ENCODE measurements around the gene DYDC1. TPM values are rescaled to one million over a fixed set of nuclear protein-coding genes. Genes with fewer than 3 reads are reported as not detected.
A peak's percentile ranks its signal among the peaks of the same experiment; 100 is the strongest.
"Not testable (repeated sequence)": the region's sequence is repeated elsewhere in the genome, so short reads cannot be mapped to it uniquely, and the experiment has no call there.

DYDC1 gene
- polyA plus RNA-seq (ENCODE audit: insufficient read length): 0.45 TPM
- long read RNA-seq, donor 1: 0 reads
- long read RNA-seq, donor 2, partial matches to known transcripts: 76 of 156 reads
- long read RNA-seq, donor 2, other reads (novel, unspliced or antisense): 80 of 156 reads
- long read RNA-seq, donor 3: 0 reads
- long read RNA-seq, donor 4: 0 reads
- long read RNA-seq, donor 5: 0 reads
- long read RNA-seq, donor 6: 0 reads
- long read RNA-seq, donor 7: 0 reads
- long read RNA-seq, donor 8: 0 reads

DNA sequence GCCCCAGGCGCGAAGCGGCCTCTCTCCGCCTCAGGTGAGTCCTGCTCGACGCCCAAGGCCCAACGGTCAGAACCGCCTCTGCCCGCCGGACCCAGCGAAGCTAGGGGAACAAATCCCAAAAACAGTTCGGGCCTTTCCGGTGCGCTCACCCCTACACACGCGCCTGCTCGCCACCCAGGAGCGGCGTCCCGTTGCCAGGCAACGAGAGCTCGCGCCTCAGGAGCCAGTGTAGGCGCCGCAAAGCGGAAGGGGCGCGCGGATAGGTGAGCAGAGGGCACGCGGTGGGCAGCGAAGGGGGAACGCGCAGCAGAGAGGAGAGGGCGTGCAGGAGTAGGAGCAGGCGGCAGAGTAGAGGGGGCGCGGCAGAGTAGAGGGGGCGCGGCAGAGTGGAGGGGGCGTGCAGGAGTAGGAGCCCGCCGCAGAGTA is at the start of gene DYDC1, which contains the start of gene DYDC2:
Gene DYDC1, minus strand, starts transcription at position 193 of the 426 bp plus-strand sequence. CDS start 4,154 bp downstream, outside the sequence.
Gene DYDC2, plus strand, starts transcription at position 219 of the 426 bp plus-strand sequence. CDS start 5,663 bp downstream, outside the sequence.
- DNase-seq: peak; percentile 75

DNA sequence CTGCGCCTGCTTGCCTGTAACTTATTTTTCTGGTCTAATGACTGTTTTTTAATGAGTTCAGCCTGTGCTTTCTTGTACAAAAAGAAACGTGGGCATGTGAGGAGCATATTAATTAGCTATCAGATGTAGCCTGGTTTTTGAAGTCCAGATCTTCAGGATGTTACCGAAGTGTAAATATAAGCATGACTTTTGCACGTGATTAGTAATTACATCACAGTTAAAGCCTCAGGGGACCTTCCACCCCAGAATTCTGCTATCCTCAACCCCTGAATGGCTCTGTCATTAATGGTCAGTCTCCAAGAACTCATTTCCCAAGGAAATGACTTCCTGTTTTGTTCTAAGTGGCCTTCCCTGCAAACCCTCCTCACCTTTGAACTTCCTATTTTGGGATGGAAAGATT is 49.6 kb upstream of the DYDC1 start:
- DNase-seq: no peak

DNA sequence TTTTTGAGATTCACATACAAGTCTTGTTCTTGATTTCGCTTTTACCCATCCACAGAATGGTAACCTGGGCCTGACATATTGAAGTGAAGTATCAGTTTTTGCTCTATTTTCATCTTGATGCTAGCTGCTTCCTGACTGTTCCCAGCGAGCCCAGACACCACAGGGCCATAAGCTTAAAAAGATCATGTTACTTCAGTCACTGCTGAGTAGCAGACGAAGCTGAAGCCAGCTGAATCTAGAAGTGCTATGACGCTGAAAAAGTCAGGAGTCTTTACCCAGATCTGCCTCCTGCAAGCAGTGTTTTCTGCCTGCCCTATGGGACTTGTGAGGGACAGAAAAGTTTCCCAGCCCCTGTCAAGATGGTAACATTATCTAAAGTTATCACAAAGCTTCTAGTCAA is 49.1 kb upstream of the DYDC1 start:
- no peak for DNase-seq

DNA sequence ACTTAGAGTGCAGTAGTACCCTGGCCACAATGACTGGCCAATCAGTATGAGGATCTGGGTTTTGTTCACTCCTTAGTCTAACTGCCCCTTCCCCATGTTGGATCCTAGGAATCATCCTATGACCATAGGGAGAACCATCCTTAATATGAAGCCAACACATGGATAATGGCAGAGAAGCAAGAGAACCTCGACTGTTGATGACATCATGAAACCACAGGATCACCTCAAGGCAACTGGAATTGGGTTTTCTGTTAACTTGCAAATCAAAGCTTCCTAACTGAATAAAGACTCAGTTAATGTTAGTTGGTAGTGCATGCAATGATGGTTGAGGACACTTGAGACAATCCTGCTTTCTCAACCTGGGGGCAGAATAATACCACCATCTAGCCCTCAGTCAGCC is 48.5 kb upstream of the DYDC1 start:
- DNase-seq: no peak

DNA sequence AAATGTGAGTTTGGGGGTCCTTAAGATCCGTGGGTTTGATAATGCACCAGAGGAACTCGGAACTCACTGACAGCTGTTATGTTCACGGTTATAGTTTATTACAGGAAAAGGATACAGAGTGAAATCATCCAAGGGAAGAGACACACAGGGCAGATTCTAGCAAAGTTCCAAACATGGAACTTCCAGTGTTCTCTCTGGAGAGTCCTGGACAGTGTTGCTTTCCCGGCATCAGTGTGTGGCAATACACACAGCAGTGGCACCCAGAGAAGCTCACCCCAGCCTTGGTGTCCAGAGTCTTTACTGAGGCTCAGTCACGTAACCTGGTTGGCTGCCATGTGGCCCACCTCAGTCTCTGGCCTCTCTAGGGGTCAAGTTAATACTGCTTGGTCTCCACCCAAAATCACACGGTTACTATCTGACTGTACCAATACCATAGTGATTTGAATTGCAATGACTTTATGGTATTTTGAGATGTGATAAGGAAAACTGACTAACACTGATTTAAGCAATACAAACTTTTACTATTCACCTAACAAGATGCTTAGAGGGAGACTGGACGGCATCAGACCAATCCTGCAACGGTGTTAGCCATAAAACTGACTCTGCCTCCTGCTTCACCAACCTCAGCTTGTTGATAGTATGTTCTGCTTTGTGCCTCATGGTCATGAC is 43.7 kb upstream of the DYDC1 start:
- no peak for DNase-seq

DNA sequence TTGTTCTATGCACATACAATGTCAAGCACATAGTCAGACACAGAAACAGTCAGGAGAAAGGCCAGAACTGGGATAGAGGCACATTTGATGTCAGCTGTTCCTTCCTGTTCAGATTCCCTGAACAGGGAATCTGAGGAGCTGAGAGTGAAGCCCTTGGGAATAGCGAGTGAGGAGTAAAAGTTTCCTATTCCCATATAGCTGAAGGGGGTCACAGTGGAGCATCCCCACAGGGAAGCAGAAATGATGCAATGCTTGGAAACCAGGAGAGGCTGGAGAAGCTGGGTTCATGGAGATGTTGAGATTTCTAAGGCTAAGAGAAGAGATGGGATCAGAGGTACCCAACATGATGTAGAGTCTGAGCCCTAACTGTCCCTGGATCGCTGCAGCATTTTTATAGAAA is 40.5 kb upstream of the DYDC1 start:
- no peak for DNase-seq

DNA sequence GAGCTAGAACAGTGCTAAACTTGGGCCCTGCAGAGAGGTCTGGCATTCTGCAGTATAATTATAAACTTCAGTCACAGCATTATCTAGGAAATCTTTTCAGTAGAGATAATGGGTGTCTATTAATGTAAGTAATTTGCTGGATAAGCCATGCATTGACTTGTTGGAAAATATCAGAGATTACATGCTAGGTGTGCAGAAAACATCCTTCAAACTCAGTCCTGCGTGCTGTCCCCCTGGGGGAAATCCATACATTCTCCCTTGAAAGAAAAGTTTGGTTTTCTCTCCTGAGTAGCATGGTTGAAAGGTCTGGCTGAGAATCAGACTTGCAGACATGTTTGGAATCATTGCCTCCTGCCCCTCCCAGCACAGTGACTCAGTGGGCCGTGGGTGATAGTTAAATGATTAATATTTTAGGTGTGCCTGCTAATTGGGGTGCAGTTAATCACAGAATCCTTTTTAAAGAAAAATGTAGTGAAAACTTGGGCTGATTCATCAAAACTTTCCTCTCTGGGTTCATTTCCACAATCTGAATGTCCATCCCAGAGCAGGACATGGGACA is 37.9 kb upstream of the DYDC1 start:
- DNase-seq: no peak

DNA sequence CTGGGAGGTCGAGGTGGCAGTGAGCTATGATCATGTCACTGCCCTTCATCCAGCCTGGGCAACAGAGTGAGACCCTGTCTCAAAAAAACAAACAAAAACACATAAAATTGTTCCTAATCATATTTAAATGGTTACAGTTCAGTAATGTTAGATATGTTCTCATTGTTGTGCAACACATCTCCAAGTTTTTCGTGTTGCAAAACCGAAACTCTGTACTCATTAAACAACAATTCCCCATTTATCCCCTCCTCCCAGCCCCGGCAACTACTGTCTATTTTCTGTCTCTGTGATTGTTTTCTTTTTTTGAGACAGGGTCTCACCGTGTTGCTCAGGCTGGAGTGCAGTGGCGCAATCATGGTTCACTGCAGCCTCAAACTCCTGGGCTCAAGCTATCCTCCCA is 35.7 kb upstream of the DYDC1 start:
- DNase-seq: no peak

DNA sequence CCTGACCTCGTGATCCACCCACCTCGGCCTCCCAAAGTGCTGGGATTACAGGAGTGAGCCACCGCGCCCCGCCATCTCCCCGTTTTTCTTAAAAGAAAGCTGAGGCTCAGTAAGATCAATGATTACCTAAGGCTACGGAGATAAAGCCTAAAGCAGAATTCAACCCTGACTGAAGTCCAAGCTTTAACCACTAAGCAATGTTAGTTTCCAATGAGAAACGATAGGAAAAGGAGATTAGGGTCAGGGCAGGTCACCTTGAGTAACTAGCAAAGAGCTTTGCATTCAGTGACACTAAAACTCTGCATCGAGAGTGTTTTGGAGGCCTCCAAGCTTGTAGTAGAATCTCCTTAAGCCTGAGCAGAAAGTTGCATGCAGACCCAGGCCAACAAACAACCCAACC is 34.2 kb upstream of the DYDC1 start:
- DNase-seq: no peak

DNA sequence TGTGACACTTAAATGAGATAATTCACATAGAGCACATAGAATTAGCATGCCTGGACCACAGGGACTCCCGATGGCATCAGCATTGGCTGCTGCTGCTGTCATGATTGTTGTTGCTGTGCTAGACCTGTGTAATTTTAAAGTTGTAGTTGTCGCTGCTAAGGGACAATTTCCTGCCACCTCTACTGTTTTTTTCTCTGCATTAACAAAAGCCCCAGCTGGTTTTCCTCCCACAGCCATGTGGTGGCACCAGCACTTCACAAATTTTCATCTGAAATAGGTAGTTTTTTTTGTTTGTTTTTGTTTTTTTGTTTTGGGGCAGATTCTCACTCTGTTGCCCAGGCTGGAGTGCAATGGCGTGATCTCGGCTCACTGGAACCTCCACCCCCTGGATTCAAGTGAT is 26.4 kb upstream of the DYDC1 start:
- DNase-seq: peak; percentile 57

DNA sequence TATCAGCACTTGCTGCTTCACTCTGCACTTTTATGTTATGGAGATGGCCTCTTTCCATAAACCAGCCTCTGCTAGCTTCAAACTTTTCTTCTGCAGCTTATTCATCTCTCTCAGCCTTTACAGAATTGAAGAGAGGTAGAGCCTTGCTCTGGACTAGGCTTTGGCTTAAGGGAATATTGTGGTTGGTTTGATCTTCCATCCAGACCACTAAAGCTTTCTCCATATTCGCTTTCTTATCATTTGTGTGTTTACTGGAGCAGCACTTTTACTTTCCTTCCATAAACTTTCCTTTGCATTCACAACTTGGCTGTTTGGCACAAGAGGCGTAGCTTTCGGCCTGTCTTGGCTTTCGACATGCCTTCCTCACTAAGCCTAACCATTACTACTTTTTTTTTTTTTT is 23.6 kb upstream of the DYDC1 start:
- no peak for DNase-seq

DNA sequence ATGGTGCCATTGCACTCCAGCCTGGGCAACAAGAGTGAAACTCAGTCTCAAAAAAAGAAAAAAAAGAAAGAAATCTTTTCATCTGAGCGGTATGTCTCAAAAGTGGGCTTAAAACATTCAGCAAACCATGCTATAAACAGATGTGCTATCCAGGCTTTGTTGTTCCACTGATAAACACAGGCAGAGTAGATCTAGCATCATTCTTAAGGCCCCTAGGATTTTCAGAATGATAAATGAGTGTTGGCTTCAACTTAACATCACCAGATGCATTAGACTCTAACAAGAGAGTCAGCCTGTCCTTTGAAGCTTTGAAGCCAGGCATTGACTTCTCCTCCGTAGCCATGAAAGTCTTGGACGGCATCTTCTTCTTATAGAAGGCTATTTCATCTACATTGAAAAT is 23.1 kb upstream of the DYDC1 start:
- DNase-seq: no peak

DNA sequence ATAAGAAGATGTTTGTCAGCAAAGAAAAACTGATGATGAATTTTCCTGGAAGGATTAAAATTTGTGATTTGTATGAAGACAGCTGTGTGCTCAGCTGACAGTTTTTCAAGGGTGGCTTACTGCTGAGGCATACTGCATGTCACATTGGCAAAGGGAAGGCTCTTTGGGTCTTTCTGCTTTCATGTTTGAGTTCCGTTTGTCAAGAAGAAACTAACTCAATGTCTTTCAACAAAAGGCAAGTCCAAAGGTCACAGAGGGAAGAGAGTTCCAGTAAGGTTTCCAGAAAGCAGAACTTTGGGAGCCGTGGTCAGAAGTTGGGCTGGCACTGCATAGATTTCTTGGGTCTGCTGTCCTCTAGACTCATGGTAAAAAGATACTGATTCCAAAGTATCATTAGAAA is 16.9 kb upstream of the DYDC1 start:
- DNase-seq: no peak

DNA sequence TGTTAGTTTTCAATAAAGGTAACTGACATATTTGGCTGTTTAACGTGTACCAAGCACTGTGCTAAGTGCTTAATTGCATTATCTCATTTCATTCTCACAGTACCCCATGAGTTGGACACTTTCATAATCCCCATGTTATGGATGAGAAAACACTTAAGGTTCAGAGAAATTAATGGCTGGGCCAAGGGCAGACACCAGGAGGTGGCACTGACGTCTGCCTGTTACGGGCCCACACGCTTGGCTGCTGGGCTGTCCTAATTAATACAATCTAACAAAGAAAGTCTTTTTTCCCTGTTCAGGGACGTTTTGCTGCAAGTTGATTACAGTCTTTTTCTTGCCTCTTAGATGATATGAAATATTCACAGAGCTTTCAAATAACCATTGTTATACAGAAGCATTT is 16.1 kb upstream of the DYDC1 start:
- no peak for DNase-seq

DNA sequence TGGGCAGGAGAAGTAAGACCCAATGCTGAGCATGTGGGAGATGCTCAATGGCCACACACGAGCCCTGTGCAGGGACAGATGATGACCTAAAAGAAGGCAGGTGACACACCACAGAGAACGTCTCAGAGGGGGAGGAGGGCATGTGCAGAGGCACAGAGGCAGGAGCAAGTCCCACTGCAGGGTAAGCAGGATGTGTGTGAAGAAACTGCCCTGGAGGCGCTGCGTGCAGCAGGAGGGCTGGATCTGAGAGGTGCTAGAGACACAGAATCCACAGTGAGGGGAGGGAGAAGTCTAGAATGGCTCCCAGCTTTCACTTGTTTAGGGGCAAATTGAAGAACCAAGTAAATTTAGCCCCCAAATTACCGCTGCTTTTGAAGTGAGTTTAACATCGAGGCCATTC is 14.9 kb upstream of the DYDC1 start:
- no peak for DNase-seq

DNA sequence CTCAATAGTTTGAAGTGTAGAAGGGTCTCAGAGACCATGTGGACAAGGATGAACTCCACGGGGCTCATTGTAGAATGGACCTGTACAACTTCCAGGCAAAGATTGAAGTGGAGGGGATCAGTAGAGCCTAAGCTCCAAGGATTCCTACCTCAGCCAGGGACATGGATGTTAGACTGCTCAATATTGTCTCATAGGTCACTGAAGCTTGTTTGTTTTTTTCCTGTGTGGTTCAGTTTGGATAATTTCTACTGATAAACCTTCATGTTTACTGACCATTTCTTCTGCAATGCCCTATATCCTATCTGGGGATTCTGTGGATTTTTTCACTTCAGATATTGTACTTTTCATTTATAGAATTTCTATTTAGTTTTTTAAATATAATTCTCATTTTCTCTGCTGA is 9.0 kb upstream of the DYDC1 start:
- DNase-seq: no peak

DNA sequence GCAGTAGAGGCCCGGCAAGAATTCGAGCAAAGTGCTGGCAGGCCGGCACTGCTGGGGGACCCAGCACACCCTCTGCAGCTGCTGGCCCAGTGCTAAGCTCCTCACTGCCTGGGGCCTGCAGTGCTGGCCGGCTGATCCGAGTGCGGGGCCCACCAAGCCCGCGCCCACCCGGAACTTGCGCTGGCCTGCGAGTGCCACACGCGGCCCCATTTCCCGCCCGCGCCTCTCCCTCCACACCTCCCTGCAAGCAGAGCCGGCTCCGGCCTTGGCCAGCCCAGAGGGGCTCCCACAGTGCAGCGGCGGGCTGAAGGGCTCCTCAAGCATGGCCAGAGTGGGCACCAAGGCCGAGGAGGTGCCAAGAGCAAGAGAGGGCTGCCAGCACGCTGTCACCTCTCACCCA is 3.1 kb upstream of the DYDC1 start:
- no peak for DNase-seq

DNA sequence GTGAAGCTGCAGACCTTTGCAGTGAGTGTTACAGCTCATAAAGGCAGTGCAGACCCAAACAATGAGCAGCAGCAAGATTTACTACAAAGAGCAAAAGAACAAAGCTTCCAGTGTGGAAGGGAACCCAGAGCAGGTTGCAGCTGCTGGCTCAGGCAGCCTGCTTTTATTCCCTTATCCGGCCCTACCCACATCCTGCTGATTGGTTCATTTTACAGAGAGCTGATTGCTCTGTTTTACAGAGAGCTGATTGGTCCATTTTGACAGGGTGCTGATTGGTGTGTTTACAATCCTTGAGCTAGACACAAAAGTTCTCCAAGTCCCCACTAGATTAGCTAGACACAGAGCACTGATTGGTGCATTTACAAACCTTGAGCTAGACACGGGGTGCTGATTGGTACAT is 2.4 kb upstream of the DYDC1 start:
- DNase-seq: not testable (repeated sequence)

DNA sequence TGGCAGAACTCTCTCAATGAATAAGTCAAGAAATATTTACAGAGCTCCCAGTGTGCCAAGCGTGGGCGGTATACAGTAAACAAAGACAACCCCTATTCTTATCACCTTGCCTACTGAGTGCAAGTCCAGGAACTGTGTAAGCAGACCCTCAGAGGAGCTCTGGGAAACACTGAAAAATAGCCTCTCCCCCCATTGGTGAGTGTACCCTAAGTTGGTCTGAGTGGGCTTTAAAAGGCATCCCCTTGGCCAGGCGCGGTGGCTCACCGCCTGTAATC is 1.2 kb upstream of the DYDC1 start:
- DNase-seq: no peak

DNA sequence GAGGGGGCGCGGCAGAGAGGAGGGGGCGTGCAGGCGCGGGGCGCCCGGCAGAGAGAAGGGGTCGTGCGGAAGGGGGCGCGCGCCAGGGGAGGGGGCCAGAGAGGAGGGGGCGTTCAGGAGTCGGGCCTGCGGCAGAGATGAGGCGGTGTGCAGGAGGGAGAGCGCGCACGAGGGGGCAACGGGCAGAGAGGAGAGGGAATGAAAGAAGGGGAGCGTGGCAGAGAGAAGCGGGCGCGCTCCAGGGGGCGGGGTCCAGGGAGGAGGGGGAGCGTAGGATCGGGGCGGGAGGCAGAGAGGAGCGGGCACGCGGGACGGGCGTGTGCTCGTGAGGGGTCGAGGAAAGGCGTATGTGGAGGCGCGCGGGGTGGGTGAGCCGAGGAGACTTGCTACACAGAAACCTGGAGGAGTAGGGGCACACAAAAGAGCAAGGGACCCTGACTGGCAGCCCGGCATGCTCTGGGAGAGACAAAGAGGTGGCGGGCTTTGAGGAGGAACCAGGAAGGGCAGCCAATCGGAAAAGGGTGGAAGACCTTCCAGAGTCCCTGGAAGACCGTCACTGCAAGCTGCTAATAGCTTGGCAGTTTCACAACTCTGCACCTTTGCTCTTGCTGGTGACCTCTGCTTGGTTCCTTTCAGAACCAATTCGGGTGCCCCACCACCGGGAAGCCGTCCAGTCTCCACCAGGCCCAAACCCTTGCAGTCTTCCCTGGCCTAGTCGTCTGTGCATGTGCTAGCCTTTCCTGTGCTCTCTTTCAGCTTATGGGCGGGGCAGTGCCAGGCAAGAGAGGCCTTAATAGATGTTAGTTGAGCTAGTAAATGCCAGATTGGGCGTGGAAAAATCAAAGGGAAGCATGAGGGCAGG is 665 bp upstream of the DYDC1 start:
- peak; percentile 59 for DNase-seq

DNA sequence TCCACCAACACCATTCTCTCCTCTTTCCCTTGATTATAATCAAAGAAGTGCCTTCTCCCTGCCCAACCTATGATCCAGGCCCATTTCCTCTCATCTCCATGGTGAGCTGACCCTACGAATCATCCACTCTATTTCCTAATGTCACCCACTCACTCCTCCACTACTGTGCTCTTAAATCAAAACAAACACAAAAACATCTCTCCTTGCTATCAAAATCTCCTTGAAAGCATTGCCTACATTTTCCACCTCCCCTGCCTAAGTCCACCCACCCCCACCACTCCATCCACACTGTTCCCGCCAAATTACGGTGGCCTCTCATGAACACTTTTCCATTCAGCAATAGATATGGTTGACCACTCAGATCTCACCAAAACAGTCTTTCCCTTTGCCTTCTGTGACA is 5.3 kb downstream of the DYDC1 start:
- DNase-seq: no peak

DNA sequence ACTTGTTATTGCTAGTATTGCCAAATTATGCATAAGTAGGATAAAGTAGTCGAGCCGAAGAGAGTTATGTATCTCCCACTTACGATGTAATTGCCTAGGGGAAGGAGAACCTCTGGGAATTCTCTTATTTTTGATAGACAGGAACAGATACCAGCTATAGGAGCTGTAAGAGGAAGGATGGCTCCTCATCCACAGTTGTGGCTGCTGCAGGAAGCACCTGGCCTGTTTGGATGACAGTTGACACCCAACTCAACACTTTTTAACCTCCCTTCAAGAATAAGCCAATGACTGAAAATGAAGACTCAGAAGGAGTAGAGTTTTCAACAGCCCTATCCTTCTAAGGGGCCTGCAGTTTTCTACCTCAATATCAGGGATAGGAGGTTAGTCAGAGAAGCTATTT is 6.3 kb downstream of the DYDC1 start:
- DNase-seq: no peak

DNA sequence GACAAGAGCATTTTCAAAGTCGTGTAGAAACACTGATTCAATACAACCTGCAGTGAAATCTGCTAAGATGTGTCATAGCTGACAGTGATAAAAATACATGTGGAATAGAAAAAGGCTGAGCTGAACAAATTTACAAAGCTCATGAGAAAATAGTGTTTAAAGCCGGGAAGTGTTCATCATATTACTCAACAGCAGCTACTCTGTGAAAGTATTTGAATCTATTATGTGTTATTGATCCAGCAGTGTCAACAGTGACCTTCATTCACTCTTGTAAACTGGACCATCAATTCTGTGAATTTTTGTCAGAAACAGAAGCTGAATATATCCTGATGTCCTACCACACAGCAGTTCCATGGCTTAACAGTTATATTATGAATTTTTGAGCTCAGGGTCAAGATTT is 11.6 kb downstream of the DYDC1 start:
- DNase-seq: no peak
